Measurements from ENCODE around the gene MBNL1.
A peak's percentile ranks its signal among the peaks of the same experiment; 100 is the strongest.

Gene MBNL1

GRCh38 chr3:152452318-152452717, 183.6 kb downstream of the MBNL1 start:
- no peak for DNase-seq

- no peak for DNase-seq
Measured at GRCh38 chr3:152454076-152454875, 185.5 kb downstream of the MBNL1 start.

- DNase-seq = no peak
Measured at GRCh38 chr3:152455989-152456388, 187.3 kb downstream of the MBNL1 start.

GRCh38 chr3:152457500-152458375, 189.0 kb downstream of the MBNL1 start:
- DNase-seq = no peak

- DNase-seq = peak in 2 of 5 experiments; percentile 13 to 80
Measured at GRCh38 chr3:152458376-152459117, 189.8 kb downstream of the MBNL1 start.

- DNase-seq = no peak
Measured at GRCh38 chr3:152459118-152459515, 190.4 kb downstream of the MBNL1 start.

GRCh38 chr3:152459572-152459971, 190.8 kb downstream of the MBNL1 start:
- no peak for DNase-seq

GRCh38 chr3:152460936-152461335, 192.2 kb downstream of the MBNL1 start:
- DNase-seq = no peak

GRCh38 chr3:152461460-152461859, 192.7 kb downstream of the MBNL1 start:
- DNase-seq = no peak

GRCh38 chr3:152466784-152467183, 198.1 kb downstream of the MBNL1 start:
- peak in 1 of 5 experiments; percentile 46 for DNase-seq

- no peak for DNase-seq
Measured at GRCh38 chr3:152469248-152470025, 200.7 kb downstream of the MBNL1 start.

GRCh38 chr3:152470095-152470494, 201.4 kb downstream of the MBNL1 start:
- no peak for DNase-seq

GRCh38 chr3:152470893-152471292, 202.2 kb downstream of the MBNL1 start:
- DNase-seq = no peak

- DNase-seq = peak; percentile 13 to 72 (median 47)
Measured at GRCh38 chr3:152471814-152472671, 203.3 kb downstream of the MBNL1 start.

GRCh38 chr3:152472672-152472954, 203.9 kb downstream of the MBNL1 start:
- DNase-seq = no peak

GRCh38 chr3:152474585-152474984, 205.9 kb downstream of the MBNL1 start:
- DNase-seq = peak in 1 of 5 experiments; percentile 39

GRCh38 chr3:152477422-152477821, 208.7 kb downstream of the MBNL1 start:
- DNase-seq = no peak

- DNase-seq = no peak
Measured at GRCh38 chr3:152480282-152480953, 211.7 kb downstream of the MBNL1 start.

GRCh38 chr3:152486364-152486763, 217.6 kb downstream of the MBNL1 start:
- no peak for DNase-seq

GRCh38 chr3:152488449-152488848, 219.7 kb downstream of the MBNL1 start:
- DNase-seq = no peak

GRCh38 chr3:152491922-152492321, 223.2 kb downstream of the MBNL1 start:
- no peak for DNase-seq

Measured in T-helper 2 cell (primary cell).